H4 (cell line): ENCODE measurements around the gene TP53. TPM values are rescaled to one million over a fixed set of nuclear protein-coding genes. Genes with fewer than 3 reads are reported as not detected.
A peak's percentile ranks its signal among the peaks of the same experiment; 100 is the strongest.
"Not testable (repeated sequence)": the region's sequence is repeated elsewhere in the genome, so short reads cannot be mapped to it uniquely, and the experiment has no call there.

Experiments used
- DNase-seq: peaks from one replicate; pipeline ENCODE4 v3.0.0-alpha.2; 2015; ENCODE audit warnings: low spot score
- total RNA-seq: library from RNA; depleted of rRNA; stranded (reverse); fragments of >200 nt; shearing (Covaris generic); gene quantifications from 2 replicates; pipeline ENCODE4 v1.2.3, GENCODE V29; 2014

The TP53 gene
- total RNA-seq, 1 experiment from 2014 or later, result 43.7 TPM

GRCh38 chr17:7674934-7675333 is 12.4 kb downstream of the TP53 start:
- DNase-seq, result no peak

GRCh38 chr17:7673239-7673638 is 14.1 kb downstream of the TP53 start:
- no peak for DNase-seq

- no peak for DNase-seq
These were observed 18.8 kb downstream of the TP53 start for GRCh38 chr17:7668482-7668881.

GRCh38 chr17:7667656-7668406 is 19.5 kb downstream of the TP53 start:
- no peak for DNase-seq

GRCh38 chr17:7656958-7657609 is 30.2 kb downstream of the TP53 start:
- no peak for DNase-seq

GRCh38 chr17:7655541-7655840 is 31.8 kb downstream of the TP53 start:
- DNase-seq, result no peak

- DNase-seq, result no peak
These were observed 32.3 kb downstream of the TP53 start for GRCh38 chr17:7654832-7655540.

GRCh38 chr17:7652388-7653356 is 34.6 kb downstream of the TP53 start:
- no peak for DNase-seq

GRCh38 chr17:7651665-7652387 is 35.5 kb downstream of the TP53 start:
- DNase-seq, result no peak

GRCh38 chr17:7651097-7651664 is 36.1 kb downstream of the TP53 start:
- DNase-seq, result no peak

GRCh38 chr17:7650509-7651096 is 36.7 kb downstream of the TP53 start, which contains the start of gene ATP1B2:
ATP1B2 (plus strand) TSS chr17:7650926; CDS start chr17:7651519, 593 bp downstream.
- DNase-seq, result no peak

GRCh38 chr17:7647018-7647417 is 40.3 kb downstream of the TP53 start:
- DNase-seq, result no peak

- DNase-seq, result no peak
These were observed 40.8 kb downstream of the TP53 start for GRCh38 chr17:7646457-7646856.

- peak; percentile 18 for DNase-seq
These were observed 42.5 kb downstream of the TP53 start for GRCh38 chr17:7644775-7645174.

GRCh38 chr17:7641635-7642034 is 45.7 kb downstream of the TP53 start:
- DNase-seq, result not testable (repeated sequence)

- DNase-seq, result no peak
These were observed 46.5 kb downstream of the TP53 start for GRCh38 chr17:7640783-7641182.

- DNase-seq, result no peak
These were observed 51.1 kb downstream of the TP53 start for GRCh38 chr17:7636163-7636562.

- no peak for DNase-seq
These were observed 52.9 kb downstream of the TP53 start for GRCh38 chr17:7634384-7634783.

GRCh38 chr17:7633093-7633492 is 54.2 kb downstream of the TP53 start:
- DNase-seq, result no peak

- peak; percentile 24 for DNase-seq
These were observed 54.8 kb downstream of the TP53 start for GRCh38 chr17:7632492-7632894.
